Articular chondrocyte of knee joint (primary cell): ENCODE results near the gene MYL5. TPM values are rescaled to one million over a fixed set of nuclear protein-coding genes. Genes with fewer than 3 reads are reported as not detected.

Experiments
- total RNA-seq: library from RNA; depleted of rRNA; stranded (reverse); fragments of >200 nt; gene quantifications from 2 replicates; pipeline ENCODE4 v1.2.3, GENCODE V29; 2012

Gene MYL5, protein sequence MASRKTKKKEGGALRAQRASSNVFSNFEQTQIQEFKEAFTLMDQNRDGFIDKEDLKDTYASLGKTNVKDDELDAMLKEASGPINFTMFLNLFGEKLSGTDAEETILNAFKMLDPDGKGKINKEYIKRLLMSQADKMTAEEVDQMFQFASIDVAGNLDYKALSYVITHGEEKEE
- total RNA-seq, result 17.1 and 18.0 TPM in 2 replicates

DNA sequence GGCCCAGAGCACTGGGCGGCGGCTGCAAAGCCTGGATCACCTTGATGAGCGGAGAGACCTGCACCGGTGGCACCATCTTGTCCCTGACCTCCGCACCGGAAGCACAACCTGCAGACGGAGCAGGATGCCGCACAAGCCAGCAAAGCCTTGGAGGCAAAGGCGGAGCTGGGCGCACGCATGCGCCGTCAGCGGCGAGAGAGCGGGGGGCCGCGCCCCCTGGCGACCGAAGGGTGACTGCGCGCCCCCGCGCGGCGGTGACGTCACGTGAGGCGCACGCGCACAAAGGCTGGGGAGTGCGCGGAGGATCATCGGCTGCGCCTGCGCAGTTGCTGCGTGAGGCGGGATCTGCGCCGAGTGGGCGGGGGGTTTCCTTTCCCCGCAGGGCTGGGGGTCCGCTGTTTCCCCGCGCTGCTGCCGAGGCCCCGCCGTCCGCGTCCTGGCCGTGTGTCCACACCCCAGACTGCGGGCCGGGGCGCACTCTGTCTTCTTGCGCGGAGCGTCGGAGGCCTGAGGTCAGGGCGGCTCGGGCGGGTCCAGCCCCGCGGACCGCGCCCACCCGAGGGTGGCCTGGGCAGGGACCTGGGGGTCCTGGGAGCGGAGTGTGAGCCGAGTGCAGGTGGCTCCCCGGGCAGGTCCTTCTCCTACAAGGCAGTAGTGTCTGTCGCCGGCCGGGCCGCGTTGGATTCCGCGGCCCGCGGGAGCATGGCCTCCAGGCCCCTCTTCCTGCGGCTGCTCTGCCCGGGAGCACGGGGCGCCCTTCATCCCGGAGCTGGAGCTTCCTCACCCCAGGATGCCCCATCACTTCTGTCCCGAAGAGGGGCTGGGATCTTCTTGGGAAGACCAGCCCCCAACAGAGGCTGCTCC, at the start of gene MYL5, which contains the start of gene ATP5ME:
MYL5 (plus strand) TSS at position 371 of the 864 bp plus-strand sequence. CDS start 3,485 bp downstream, outside the sequence.
ATP5ME (minus strand) TSS at position 105 of the 864 bp plus-strand sequence; CDS start at position 76, 29 bp downstream.

DNA sequence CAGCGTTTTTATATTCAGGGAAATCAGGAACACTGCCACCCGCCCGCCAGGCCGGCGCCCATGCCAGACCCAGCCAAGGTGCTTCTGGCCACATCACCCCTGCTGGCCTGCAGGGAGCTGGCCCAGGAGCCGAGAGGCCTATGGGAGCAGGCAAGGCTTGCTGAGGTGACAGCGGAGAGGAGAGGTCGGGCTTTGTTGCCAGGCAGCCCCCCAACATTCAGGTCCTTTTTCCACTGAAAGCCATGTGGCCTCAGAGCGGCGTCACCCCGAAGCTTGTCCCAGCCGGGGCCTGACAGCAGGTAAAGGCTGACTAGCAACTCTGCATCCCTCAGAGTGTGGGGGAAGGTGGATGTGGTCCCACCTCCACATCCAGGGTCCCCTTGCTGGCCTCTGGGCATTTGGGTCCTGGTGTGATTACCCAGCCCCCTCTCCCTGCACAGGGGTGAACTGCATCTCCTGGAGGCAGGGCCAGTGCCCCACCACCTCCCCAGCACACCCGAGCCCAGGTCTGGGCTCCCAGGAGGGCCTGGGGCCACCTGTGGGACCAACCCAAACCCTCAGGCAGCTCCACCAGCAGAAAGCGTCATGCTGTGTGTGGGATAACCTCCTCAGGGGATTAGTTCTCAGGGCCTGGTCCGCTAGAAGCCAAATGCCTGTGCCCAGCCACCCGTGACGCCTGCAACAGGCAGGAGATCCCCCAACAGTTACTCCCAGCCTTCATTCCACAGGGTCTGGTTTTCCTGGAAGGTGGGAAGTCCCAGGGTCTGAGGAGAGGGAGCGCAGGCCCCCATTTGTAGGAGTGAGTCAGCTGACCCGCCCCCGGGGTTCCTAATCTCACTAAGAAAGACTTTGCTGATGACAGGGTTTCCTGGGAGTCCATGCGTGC, 49.4 kb upstream of the MYL5 start, which contains the start of gene PDE6B:
PDE6B (plus strand) TSS at position 869 of the 886 bp plus-strand sequence. CDS start 54 bp downstream, outside the sequence.

DNA sequence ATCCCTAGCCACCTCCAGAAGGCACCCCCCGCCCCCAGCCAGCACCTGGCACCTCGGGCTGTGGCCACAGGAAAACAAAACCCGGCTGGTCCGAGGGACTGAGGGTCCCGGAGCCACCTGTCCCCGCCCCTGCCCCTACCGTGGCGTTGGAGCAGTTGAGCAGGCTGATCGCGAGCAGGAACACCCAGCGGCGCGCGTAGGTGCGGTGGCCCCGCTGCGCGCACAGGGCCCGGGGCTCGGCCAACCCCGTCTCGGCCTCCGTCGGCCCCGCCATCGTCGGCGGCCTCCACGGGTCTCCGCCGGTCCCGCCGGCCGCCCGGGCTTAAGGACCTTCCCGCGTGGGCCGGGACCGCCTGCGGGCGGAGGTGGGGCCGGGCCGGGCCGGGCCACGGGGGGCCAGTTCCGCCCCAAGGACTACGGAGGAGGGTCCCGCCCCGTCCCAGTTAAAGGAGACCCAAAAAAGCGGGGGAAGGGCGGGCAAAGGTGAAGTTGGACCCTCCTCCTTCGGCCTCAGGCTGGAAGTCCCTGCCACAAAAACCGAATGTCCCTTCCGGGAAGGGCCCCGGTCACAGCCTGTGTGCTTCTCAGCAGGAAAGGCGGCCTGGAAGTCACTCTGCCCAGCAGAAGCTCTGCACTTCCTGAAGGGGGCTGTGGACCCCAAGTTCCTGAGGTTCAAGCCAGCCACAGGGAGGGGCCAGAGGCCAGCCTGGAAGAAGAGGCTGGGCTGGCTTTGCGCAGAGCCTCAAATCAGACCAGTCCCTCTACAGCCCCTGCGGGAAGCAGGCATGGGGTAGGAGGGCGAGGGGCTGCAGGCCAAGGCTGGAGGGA, 14.7 kb downstream of the MYL5 start, which contains the start of gene SLC49A3:
SLC49A3 (minus strand) TSS at position 298 of the 828 bp plus-strand sequence; CDS start at position 274, 24 bp downstream.

DNA sequence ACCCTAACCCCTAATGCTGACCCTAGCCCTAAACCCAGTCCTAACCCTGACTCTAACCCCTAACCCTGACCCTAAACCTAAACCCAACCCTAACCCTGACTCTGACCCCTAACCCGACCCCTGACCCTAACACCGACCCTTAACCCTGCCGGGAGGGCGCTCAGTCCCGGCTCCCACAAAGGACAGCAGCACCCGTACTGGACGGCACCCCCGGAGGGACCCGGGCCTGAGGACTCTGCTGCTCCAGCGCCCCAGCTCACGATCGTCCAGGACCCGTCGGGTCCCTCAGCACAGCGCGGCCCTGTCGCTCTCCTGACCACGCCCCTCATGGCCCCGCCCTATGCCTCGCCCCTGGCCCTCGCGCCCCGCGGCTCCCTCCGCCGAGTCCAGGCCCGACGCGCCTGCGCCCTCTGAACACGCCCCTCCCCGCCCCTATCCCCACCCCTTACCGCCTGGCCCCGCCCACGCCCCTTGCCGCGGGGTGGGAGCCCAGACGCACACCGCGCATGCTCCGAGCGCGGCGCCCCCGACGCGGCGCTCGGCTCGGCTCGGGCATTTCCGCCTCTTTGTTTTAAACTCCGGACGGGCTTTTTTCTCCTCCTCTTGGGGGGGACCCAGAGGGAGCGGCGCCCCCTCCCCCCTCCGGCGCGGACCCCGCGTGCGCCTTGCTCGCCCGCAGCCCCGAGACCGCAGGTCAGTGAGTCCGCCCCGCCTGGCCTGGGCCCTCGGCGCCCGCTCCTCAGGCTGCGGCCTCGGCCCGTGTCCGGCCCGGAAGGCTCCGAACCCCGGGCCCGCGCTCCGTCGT, 31.1 kb downstream of the MYL5 start, which contains the start of gene PCGF3:
PCGF3 (plus strand) TSS at position 555 of the 805 bp plus-strand sequence. CDS start 27,849 bp downstream, outside the sequence.

Other genes with a start within 250 kb of the MYL5 start
- 19.5 and 21.7 TPM in 2 replicates for gene ZNF721, start 175.4 kb upstream of the MYL5 start, total RNA-seq
- gene PIGG, start 175.3 kb upstream of the MYL5 start, total RNA-seq, result 37.8 and 39.6 TPM in 2 replicates
- not detected in 2 replicates for gene TMEM271, start 98.2 kb upstream of the MYL5 start, total RNA-seq
- gene PDE6B, start 49.0 kb upstream of the MYL5 start, total RNA-seq, result 0.43 and 1.3 TPM in 2 replicates
- gene ATP5ME, start 266 bp upstream of the MYL5 start, total RNA-seq, result 58.8 and 84.8 TPM in 2 replicates
- gene SLC49A3, start 14.6 kb downstream of the MYL5 start, total RNA-seq, result 10.7 and 11.1 TPM in 2 replicates
- 24.0 and 27.2 TPM in 2 replicates for gene PCGF3, start 31.3 kb downstream of the MYL5 start, total RNA-seq
- 0.13 TPM in 1 of 2 replicates, not detected in the other for gene CPLX1, start 151.6 kb downstream of the MYL5 start, total RNA-seq